ENCODE data around the gene NMT1.

DNA sequence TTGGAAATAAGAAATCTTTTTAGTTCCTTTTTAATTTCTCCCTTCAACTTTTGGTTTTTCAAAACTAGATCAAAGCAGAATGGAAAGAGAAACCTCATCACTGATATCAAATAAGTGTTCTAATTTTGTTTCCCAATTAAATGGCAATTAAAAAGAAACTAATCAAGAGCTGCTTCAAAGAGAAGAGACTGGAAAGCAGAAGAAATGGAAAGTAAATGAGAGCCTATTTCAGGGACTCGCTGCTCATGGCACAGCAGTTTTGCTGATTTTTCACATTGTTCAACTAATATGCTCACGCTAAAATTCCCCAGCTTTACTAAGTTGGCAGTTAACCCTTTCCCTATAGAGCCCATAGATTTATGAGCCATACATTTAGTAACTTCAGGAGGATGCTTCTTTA, 6.5 kb downstream of the NMT1 start:
- TF ChIP-seq CTCF (conservative IDR thresholded peaks at IDR 0.05) (no peak), ZFX (IDR thresholded peaks at IDR 0.05) (no peak)

Measured in C4-2B (cell line).